ENCODE measurements around the gene PIBF1. TPM values are rescaled to one million over a fixed set of nuclear protein-coding genes. Genes with fewer than 3 reads are reported as not detected.
"Not testable (repeated sequence)": the region's sequence is repeated elsewhere in the genome, so short reads cannot be mapped to it uniquely, and the experiment has no call there.

Gene PIBF1
- total RNA-seq, 2 donors from 2014 or later, result 23.0 to 27.2 TPM

GRCh38 chr13:72890546-72890945, 108.6 kb downstream of the PIBF1 start:
- intact Hi-C loops (cut with DNase I), result no loop called here
- DNase-seq (ENCODE audit: low spot score), result no peak

GRCh38 chr13:72891423-72891822, 109.5 kb downstream of the PIBF1 start:
- DNase-seq (ENCODE audit: low spot score), result no peak
- intact Hi-C loops (cut with DNase I), result no loop called here

DNA sequence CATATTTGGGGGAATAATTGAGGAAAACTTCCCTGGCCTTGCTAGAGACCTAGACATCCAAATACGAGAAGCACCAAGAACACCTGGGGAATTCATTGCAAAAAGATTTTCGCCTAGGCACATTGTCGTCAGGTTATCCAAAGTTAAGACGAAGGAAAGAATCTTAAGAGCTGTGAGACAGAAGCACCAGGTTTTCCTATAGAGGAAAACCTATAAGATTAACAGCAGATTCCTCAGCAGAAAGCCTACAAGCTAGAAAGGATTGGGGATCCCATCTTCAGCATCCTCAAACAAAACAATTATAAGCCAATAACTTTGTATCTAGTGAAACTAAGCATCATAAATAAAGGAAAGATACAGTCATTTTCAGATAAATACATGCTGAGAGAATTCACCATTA, 114.9 kb downstream of the PIBF1 start:
- intact Hi-C loops (cut with DNase I), result no loop called here
- no peak for DNase-seq (ENCODE audit: low spot score)

GRCh38 chr13:72901546-72901945, 119.6 kb downstream of the PIBF1 start:
- DNase-seq (ENCODE audit: low spot score); intact Hi-C loops (cut with DNase I): not testable (repeated sequence)

GRCh38 chr13:72908416-72908815, 126.5 kb downstream of the PIBF1 start:
- intact Hi-C loops (cut with DNase I), result no loop called here
- no peak for DNase-seq (ENCODE audit: low spot score)

- intact Hi-C loops (cut with DNase I), result no loop called here
- DNase-seq (ENCODE audit: low spot score), result no peak
Measured at GRCh38 chr13:72911981-72912380, 130.0 kb downstream of the PIBF1 start.

GRCh38 chr13:72920097-72920496, 138.2 kb downstream of the PIBF1 start:
- intact Hi-C loops (cut with DNase I), result no loop called here
- DNase-seq (ENCODE audit: low spot score), result no peak

- no peak for DNase-seq (ENCODE audit: low spot score)
- intact Hi-C loops (cut with DNase I), result loop anchor here in 1 of 2 donors (5.0 kb wide), 1 partner anchor 204 kb away; the partner anchor contains the start of genes BORA and MZT1
Measured at GRCh38 chr13:72931311-72931710, 149.4 kb downstream of the PIBF1 start.

DNA sequence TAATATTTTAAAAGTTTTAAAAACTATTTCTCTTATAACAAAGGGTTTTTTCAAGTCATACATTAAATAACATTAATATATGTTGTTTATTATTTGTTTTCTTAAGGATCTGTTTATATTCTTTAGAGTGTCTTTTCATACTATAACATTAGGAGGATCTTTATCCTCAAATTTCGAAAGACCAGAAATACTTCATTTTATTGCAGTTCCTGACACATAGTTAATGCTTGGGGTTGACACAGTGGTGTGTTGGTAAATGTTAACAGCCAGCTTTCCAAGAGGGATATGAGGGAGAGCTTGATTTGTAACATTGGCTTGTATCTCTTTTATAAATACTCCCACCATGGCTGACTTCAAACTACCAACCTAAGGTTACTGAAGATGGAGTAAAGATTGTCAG, 150.3 kb downstream of the PIBF1 start:
- intact Hi-C loops (cut with DNase I), result loop anchor here in 1 of 2 donors (5.0 kb wide), 1 partner anchor 205 kb away; the partner anchor contains the start of genes BORA and MZT1
- no peak for DNase-seq (ENCODE audit: low spot score)

- DNase-seq (ENCODE audit: low spot score); intact Hi-C loops (cut with DNase I): not testable (repeated sequence)
Measured at GRCh38 chr13:72946267-72946666, 164.3 kb downstream of the PIBF1 start.

DNA sequence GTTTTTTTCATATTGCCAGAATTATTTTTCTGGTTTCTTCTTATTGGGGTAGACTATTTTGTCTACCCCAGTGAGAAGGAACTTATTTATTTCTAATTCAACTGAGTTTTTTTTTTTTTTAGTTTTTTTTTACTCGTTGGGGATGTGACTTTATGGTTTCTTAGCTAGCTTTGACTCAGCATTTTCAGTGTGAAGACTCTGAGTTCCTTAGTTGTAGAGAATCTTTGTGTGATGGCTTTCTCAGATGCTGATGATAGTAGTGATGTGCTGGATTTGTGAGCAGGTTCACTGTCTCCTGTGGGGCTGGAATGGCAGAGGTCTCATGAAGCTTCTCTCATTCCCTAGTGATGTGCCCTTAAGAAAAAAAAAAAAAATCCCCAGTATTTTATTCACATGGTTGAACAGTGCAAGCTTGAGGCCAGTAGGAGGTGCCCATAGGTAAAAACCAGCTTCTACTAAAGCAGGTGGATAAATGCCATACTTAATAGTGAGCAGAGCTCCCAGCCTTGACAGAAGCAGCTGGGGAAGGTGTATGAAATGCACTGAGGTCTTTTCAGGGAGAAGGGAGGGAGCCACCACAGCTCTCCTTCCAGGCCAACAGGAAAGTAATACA, 170.7 kb downstream of the PIBF1 start:
- no peak for DNase-seq (ENCODE audit: low spot score)
- intact Hi-C loops (cut with DNase I), result no loop called here

DNA sequence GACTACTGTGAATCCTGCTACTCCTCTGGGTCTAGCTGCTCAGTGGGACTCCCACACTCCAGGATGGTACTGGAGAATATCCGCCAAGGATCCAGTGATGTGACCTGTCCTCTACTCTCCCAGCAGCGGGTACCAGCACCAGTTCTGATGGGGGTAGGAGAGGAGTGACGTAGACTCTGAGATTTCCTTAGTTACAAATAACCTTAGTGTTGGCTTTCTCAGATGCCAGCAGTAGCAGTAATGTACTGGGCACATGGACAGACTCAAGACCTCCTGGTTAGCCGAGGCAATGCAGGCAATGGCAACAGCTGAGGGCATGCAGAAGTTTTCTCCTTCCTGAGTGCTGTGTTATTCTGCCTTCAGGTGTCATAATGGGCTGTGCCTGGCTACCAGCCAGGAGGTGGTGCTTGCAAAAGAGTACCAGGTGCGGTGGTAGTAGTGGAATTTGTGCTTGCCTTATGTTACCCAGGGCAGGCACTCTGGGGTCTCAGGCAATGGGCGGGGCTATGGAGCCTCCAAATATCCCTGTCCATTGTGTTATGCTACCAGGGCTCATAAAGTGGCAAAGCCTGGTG, 171.5 kb downstream of the PIBF1 start:
- intact Hi-C loops (cut with DNase I), result no loop called here
- DNase-seq (ENCODE audit: low spot score), result no peak

DNA sequence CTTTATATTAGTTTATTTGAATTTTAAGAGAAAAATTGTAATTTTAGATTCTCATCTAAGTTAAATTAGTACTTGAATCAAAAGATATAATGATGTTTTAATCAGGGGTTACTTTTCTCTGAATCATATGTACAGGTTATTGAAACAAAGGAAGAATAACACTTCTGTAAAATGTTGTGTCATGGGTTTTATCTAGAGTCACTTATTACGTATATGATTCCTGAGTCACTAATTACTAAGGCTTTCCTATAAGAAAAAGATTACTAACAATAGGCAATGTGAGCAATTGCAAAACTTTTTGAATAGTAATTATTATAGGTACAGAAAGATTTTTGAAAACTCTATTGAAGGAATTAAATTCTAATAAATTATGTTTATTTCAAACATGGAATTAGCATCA, 177.7 kb downstream of the PIBF1 start:
- DNase-seq (ENCODE audit: low spot score), result no peak
- intact Hi-C loops (cut with DNase I), result no loop called here

- DNase-seq (ENCODE audit: low spot score), result no peak
- intact Hi-C loops (cut with DNase I), result no loop called here
Measured at GRCh38 chr13:72960114-72960513, 178.2 kb downstream of the PIBF1 start.

DNA sequence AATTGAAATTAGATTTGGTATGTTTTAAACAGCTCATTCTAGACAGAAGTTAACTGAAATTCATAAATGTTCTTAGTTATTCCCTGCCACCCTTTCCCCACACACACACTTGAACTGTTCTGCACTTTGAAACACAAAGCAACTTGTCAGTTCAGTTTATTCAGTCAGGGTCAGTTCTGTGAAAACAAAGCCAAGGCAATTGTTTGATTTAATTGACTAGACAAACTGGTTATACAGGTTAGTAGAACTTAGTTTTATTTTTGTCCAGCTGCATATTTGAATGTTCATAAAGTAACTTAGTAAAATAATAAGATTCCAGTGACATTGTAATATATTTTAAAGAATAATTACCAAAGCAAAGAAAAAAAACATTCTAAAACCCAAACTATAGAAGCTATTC, 178.6 kb downstream of the PIBF1 start:
- no peak for DNase-seq (ENCODE audit: low spot score)

DNA sequence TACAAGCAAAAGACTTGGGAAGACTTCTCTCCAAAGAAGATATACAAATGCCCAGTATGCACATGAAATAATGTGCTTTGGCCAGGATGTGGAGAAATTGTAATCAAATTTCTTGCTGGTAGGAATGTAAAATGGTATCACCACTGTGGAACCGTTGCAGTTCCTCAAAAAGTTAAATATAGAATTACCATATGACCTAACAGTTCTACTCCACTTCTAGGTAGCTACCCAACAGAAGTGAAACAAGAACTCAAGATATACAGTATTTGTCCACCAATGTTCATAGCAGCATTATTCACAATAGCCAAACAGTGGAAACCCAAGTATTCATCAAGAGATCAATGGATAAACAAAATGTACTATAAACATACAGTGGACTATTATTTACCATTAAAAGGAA, 181.8 kb downstream of the PIBF1 start:
- intact Hi-C loops (cut with DNase I), result no loop called here
- DNase-seq (ENCODE audit: low spot score), result no peak

More for the DNA sequence above, 178.6 kb downstream of the PIBF1 start:
- intact Hi-C loops (cut with DNase I), result no loop called here

DNA sequence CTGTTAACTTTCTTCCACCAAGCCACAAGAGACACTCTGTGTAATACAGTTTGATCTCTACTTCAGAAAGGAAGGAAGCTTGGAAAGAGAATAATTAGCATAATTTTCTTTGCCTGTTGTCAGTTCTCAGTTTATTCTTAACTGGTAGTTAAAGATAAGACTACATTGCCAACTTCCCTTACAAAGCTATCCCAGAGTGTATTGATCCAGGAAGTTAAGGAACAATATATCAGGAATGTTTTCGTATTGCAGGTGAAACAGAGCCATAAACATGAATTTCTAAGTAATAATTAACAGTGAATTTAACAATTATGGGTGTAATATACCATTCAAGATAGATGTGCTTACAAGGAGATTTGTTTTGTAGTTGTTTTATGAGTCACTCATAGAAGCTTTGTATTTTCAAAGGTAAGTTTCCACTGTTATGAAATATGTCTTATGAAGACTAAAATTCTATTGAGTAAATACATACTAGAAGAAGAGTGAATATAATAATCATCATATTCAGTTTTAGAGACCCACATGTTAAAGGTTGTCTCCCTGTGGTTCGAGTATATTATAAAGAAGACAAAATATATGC, 188.5 kb downstream of the PIBF1 start:
- intact Hi-C loops (cut with DNase I), result no loop called here
- no peak for DNase-seq (ENCODE audit: low spot score)

- intact Hi-C loops (cut with DNase I), result no loop called here
- no peak for DNase-seq (ENCODE audit: low spot score)
Measured at GRCh38 chr13:72970956-72971355, 189.0 kb downstream of the PIBF1 start.

- intact Hi-C loops (cut with DNase I), result no loop called here
Measured at GRCh38 chr13:72973234-72973633, 191.3 kb downstream of the PIBF1 start.

DNA sequence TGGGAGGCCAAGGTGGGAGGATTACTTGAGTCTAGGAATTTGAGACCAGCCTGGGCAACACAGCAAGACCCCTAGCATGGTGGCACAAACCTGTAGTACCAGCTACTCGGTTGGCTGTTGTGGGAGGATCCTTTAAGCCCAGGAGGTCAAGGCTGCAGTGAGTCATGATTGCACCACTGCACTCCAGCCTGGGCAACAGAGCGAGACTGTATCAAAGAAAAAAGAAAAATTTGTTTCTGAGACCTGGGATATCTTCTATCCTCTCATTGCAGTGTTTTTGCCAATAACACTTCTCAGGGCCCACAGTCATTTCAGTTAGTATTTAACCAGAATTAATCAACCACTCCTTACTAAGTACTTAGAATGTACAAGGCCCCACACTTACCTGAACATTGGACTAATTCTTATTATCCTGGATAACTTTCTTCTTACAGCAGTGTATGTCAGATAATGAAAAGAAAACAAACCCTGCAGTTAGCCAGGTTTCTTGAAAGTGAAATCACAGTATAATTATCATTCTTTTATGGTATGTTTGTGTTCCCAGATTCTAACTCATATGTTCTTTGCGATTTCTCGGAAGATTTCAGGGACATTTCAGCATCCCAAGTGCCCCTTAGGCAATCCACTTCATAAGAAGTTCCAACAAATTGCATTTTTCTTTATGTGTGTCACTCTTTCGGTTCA, 201.3 kb downstream of the PIBF1 start:
- DNase-seq (ENCODE audit: low spot score), result no peak
- intact Hi-C loops (cut with DNase I), result loop anchor here in 1 of 2 donors (5.0 kb wide), 1 partner anchor 664 kb away; no protein-coding TSS in a partner anchor

More at GRCh38 chr13:72973234-72973633, 191.3 kb downstream of the PIBF1 start:
- no peak for DNase-seq (ENCODE audit: low spot score)
